ENCODE data around the gene GSE1.

DNA sequence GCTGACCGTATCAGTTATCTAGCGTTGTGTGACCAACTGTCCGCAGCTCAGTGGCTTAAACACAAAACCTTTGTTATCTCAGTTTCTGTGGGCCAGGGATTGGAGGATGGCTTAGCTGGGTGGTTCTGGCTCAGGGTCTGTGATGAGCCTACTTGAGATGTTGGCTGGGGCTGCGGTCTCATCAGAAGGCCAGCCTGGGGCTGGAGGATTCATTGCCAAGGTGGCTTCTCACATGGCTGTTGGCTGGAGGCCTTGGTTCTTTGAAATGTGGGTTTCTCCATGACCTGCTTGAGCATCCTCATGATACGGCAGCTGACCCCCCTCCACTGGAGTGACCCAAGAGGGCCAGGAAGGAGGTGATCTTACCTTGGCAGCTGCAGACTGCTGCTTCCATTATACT, 16.7 kb downstream of the GSE1 start:
- TF ChIP-seq, protein P1, sequence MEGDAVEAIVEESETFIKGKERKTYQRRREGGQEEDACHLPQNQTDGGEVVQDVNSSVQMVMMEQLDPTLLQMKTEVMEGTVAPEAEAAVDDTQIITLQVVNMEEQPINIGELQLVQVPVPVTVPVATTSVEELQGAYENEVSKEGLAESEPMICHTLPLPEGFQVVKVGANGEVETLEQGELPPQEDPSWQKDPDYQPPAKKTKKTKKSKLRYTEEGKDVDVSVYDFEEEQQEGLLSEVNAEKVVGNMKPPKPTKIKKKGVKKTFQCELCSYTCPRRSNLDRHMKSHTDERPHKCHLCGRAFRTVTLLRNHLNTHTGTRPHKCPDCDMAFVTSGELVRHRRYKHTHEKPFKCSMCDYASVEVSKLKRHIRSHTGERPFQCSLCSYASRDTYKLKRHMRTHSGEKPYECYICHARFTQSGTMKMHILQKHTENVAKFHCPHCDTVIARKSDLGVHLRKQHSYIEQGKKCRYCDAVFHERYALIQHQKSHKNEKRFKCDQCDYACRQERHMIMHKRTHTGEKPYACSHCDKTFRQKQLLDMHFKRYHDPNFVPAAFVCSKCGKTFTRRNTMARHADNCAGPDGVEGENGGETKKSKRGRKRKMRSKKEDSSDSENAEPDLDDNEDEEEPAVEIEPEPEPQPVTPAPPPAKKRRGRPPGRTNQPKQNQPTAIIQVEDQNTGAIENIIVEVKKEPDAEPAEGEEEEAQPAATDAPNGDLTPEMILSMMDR (conservative IDR thresholded peaks at IDR 0.05): no peak
- TF ChIP-seq ZFX (IDR thresholded peaks at IDR 0.05): no peak

All from C4-2B (cell line).